K562 (cell line): ENCODE measurements around the gene ZFP62. TPM values are rescaled to one million over a fixed set of nuclear protein-coding genes. Genes with fewer than 3 reads are reported as not detected.

Source experiments
- ARID1B ChIP-seq: fragments of 450-650 bp; IDR thresholded peaks from 2 replicates; pipeline ENCODE4 v1.6.1; 2016; ENCODE audit warnings: antibody characterized with exemption, mild to moderate bottlenecking, inconsistent platforms
- CREB5 ChIP-seq: fragments of 250-450 bp; sonication (Bioruptor Pico); IDR thresholded peaks from 2 replicates; pipeline ENCODE4 v1.5.0; 2020; ENCODE audit warnings: mild to moderate bottlenecking
- E2F6 ChIP-seq, 2 experiments: IDR thresholded peaks; 2 replicates each; pipeline ENCODE4 v1.6.1; 2011; ENCODE audit warnings: borderline replicate concordance in 1 of 2, control low read depth in 1 of 2, low read depth in 1 of 2, low read length in 1 of 2, mild to moderate bottlenecking in 1 of 2, mixed read lengths in 1 of 2, moderate library complexity in 1 of 2; ENCODE audit not compliant: insufficient read depth in 1 of 2, insufficient read length in 1 of 2, poor library complexity in 1 of 2, severe bottlenecking in 1 of 2; ENCODE audit errors: extremely low read depth in 1 of 2
- FOXP1 ChIP-seq: sonication (generic); formaldehyde crosslinking; IDR thresholded peaks from 2 replicates; pipeline ENCODE4 v1.8.0; 2022; ENCODE audit warnings: mild to moderate bottlenecking, missing genetic modification reagents
- HMG20B ChIP-seq: fragments of 250-450 bp; sonication (Bioruptor Pico); IDR thresholded peaks from 2 replicates; pipeline ENCODE4 v1.5.0; 2021; ENCODE audit warnings: mild to moderate bottlenecking
- POLR2B ChIP-seq: fragments of 450-650 bp; IDR thresholded peaks from 2 replicates; pipeline ENCODE4 v1.6.1; 2018; ENCODE audit warnings: low read depth; ENCODE audit not compliant: partially characterized antibody
- RBM25 ChIP-seq: fragments of 200-400 bp; formaldehyde crosslinking; IDR thresholded peaks from 2 replicates; pipeline ENCODE4 v1.6.1; 2018; ENCODE audit warnings: low read length, low read depth, moderate library complexity; ENCODE audit not compliant: severe bottlenecking
- RERE ChIP-seq: sonication (generic); formaldehyde crosslinking; IDR thresholded peaks from 2 replicates; pipeline ENCODE4 v1.8.0; 2023; ENCODE audit warnings: missing genetic modification reagents, mild to moderate bottlenecking, borderline replicate concordance
- TFE3 ChIP-seq: fragments of 450-650 bp; formaldehyde crosslinking; IDR thresholded peaks from 2 replicates; pipeline ENCODE4 v1.4.0; 2020; ENCODE audit warnings: mild to moderate bottlenecking, mixed read lengths
- U2AF1 ChIP-seq: fragments of 200-400 bp; formaldehyde crosslinking; optimal IDR thresholded peaks from 2 replicates; pipeline ENCODE3; 2017; ENCODE audit warnings: mild to moderate bottlenecking, low read depth, low read length, moderate library complexity
- ZFP30 ChIP-seq: fragments of 250-450 bp; sonication (Bioruptor Pico); IDR thresholded peaks from 2 replicates; pipeline ENCODE4 v1.8.0; 2022; ENCODE audit warnings: moderate library complexity, mild to moderate bottlenecking, inconsistent platforms, borderline replicate concordance
- ZNF134 ChIP-seq: fragments of 250-450 bp; sonication (Bioruptor Pico); conservative IDR thresholded peaks from 2 replicates; pipeline ENCODE4 v1.4.0; 2020
- ZNF280B ChIP-seq: fragments of 250-450 bp; sonication (Bioruptor Pico); IDR thresholded peaks from 2 replicates; pipeline ENCODE4 v1.5.1; 2021; ENCODE audit warnings: mild to moderate bottlenecking
- ZNF551 ChIP-seq: fragments of 250-450 bp; sonication (Bioruptor Pico); IDR thresholded peaks from 2 replicates; pipeline ENCODE4 v1.5.0; 2021; ENCODE audit warnings: mild to moderate bottlenecking, moderate library complexity
- polyA plus RNA-seq, 8 experiments: library from polyadenylated mRNA; depleted of rRNA in 4 of 8; stranded (reverse) in 5 of 8; unstranded in 3 of 8; fragments of >200 nt; fragmentation: Nextera tagmentation in 2 of 8; fragmentation: Illumina TruSeq in 1 of 8; extraction: Ambion mirVana in 2 of 8; extraction: Trizol in 1 of 8; gene quantifications; 2 replicates each; pipeline versions ENCODE4 v1.2.1 to v1.2.3, GENCODE V29; 2011 to 2014; ENCODE audit warnings: inconsistent platforms in 1 of 8, missing spikeins in 1 of 8
- total RNA-seq, 7 experiments: library from RNA; depleted of rRNA in 6 of 7; stranded (reverse); fragments of >200 nt in 6 of 7; fragmentation: Illumina TruSeq in 2 of 7; extraction: Trizol in 2 of 7; gene quantifications; 2 replicates each; pipeline versions ENCODE4 v1.2.1 to v1.2.3, GENCODE V29; 2011 to 2021; ENCODE audit warnings: low replicate concordance in 1 of 7

Gene ZFP62
- total and polyA plus RNA-seq, 9 of the 15 experiments (the other 6 are each of a cell fraction or from before 2014, with no cell fraction given) = 12.2 to 37.5 (median 25.0) TPM

GRCh38 chr5:180860887-180861822 lies at the start of gene ZFP62 (continued):
- TF ChIP-seq CREB5 (CRISPR knock-in tag) (no peak), ZNF280B (CRISPR knock-in tag) (no peak), ZNF134 (CRISPR knock-in tag) (no peak), ZNF551 (CRISPR knock-in tag) (no peak), RERE (CRISPR knock-in tag) (no peak), FOXP1 (CRISPR knock-in tag) (peak; percentile 49; the same call in 1 of the 2 replicates), POLR2B (peak; percentile 54), HMG20B (no peak), ARID1B (peak; percentile 25), E2F6 (IDR thresholded peaks at IDR 0.05; ENCODE audit: borderline replicate concordance in 1 of 2, extremely low read depth in 1 of 2, insufficient read depth in 1 of 2, insufficient read length in 1 of 2, low read depth in 1 of 2, low read length in 1 of 2, poor library complexity in 1 of 2, severe bottlenecking in 1 of 2) (peak; percentile 58 to 69), ZFP30 (CRISPR knock-in tag) (no peak), U2AF1 (peak; percentile 77), RBM25 (no peak), TFE3 (CRISPR knock-in tag) (peak; percentile 71)
